Immature natural killer cell (primary cell): ENCODE measurements around the gene RAB18. TPM values are rescaled to one million over a fixed set of nuclear protein-coding genes. Genes with fewer than 3 reads are reported as not detected.
"Not testable (repeated sequence)": the region's sequence is repeated elsewhere in the genome, so short reads cannot be mapped to it uniquely, and the experiment has no call there.

Experiments used
- DNase-seq, 3 donors: peaks; one replicate each; pipeline ENCODE4 v3.0.0; 2022; ENCODE audit warnings: mixed read lengths in 1 of 3
- H3K27ac Mint-ChIP-seq, 6 donors: one replicate each; pipeline ENCODE4 v1.8.0; 2020; ENCODE audit warnings: mixed read lengths in 6 of 6, mild to moderate bottlenecking in 5 of 6, inconsistent platforms in 4 of 6, moderate library complexity in 3 of 6
- H3K27me3 Mint-ChIP-seq, 3 donors: one replicate each; pipeline ENCODE4 v1.8.0; 2020 to 2021; ENCODE audit warnings: low read depth in 3 of 3, mild to moderate bottlenecking in 3 of 3, mixed read lengths in 3 of 3, moderate library complexity in 3 of 3, inconsistent platforms in 1 of 3
- H3K36me3 Mint-ChIP-seq, 3 donors: one replicate each; pipeline ENCODE4 v1.8.0; 2020; ENCODE audit warnings: mixed read lengths in 3 of 3, inconsistent platforms in 2 of 3, mild to moderate bottlenecking in 2 of 3
- H3K4me1 Mint-ChIP-seq, 2 donors: one replicate each; pipeline ENCODE4 v1.8.0; 2020; ENCODE audit warnings: inconsistent platforms in 2 of 2, mild to moderate bottlenecking in 2 of 2, mixed read lengths in 2 of 2, moderate library complexity in 1 of 2
- H3K4me3 Mint-ChIP-seq, 5 donors: one replicate each; pipeline ENCODE4 v1.8.0; 2020; ENCODE audit warnings: mild to moderate bottlenecking in 5 of 5, mixed read lengths in 5 of 5, inconsistent platforms in 3 of 5, moderate library complexity in 3 of 5
- H3K9me3 Mint-ChIP-seq, 6 donors: one replicate each; pipeline ENCODE4 v1.8.0; 2020; ENCODE audit warnings: mild to moderate bottlenecking in 6 of 6, mixed read lengths in 6 of 6, inconsistent platforms in 4 of 6, moderate library complexity in 3 of 6
- polyA plus RNA-seq, 3 donors: library from polyadenylated mRNA; unstranded; fragments of 300-500 nt; fragmentation: Illumina TruSeq; gene quantifications; one replicate each; pipeline ENCODE4 v1.2.3, GENCODE V29; 2021

Gene RAB18
- 100 to 1,000 TPM in 2 of 3 donors, 10 to 100 TPM in 1; 93.4 to 154 (median 109) TPM for polyA plus RNA-seq

DNA sequence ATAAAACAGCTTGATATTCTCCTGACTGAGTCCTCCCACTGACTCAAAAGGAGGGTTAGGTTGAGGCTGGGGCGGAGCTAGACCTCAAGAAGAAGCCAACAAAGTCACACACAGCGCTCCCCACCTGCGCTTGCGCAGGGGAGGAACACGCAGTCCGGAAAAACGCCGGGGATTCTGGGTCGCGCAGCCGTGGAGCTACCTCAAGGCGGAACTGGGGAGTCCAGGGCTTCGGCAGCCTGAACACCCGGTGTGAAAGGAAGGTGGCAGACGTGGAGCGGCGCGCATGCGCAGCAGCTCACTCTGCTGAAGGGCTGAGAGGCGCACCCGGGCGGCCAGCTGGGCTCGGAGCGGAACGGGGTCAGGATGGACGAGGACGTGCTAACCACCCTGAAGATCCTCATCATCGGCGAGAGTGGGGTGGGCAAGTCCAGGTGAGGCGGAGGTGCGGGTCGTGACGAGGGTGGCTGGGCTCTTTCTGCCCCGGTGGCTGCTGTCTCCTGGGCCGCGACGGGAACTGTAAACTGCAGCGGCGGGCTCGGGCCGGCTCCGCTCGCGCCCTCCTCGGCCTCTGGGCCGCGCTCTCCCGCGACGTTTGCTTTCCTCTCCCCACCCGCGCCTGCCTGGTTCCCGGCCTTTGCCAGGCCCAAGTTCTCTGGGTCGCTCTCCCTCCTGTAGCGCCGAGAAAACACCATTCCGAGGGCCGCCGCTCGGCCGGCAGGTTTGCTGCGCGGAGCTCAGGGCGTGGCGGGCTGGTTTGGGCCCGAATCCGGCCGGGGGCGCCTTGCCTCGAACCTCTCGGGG lies at the start of gene RAB18:
TSS of gene RAB18 (plus strand) at position 298 of the 801 bp plus-strand sequence. CDS start at position 364, 66 bp downstream.
- peak; percentile 97 to 98 (median 97) for DNase-seq
- Mint-ChIP-seq H3K4me1 (peaks cover 50 to 61% of the 10 kb centered on the region in 2 donors), H3K36me3 (no peaks in the 10 kb centered on the region), H3K4me3 (peak within 1 kb of the TSS; percentile 98 to 100 (median 99)), H3K9me3 (no peaks in the 10 kb centered on the region), H3K27ac (peak within 1 kb of the TSS; percentile 98 to 100 (median 99)), H3K27me3 (peaks cover 5 to 12% (median 8%) of the 10 kb centered on the region in 3 donors)

DNA sequence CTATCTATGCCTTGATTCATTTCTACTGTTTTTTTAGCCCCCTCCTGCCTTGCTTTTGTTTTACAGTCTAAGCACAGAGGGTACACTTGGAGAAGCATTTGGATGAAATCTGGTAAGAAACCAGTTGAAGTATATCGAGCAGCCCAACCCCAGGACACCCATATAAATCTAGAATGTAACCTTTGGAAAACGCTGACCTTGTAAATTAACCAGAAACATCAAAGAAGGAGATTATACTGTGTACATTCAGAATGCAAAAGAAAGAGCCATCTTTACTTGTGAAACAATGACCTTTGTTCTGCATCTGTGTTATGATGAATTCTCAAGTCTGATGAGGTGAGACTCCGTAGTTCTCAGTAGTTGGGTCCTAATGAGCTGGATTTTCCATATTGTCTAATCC lies 49.3 kb upstream of the RAB18 start:
- H3K9me3 Mint-ChIP-seq = no peaks in the 10 kb centered on the region
- DNase-seq = no peak
- peaks cover 3 to 7% (median 7%) of the 10 kb centered on the region in 3 donors for H3K27me3 Mint-ChIP-seq
- H3K27ac Mint-ChIP-seq = no peak overlapping the region
- no peak overlapping the region for H3K4me3 Mint-ChIP-seq
- H3K36me3 Mint-ChIP-seq = no peaks in the 10 kb centered on the region
- H3K4me1 Mint-ChIP-seq = peaks cover 6 to 11% of the 10 kb centered on the region in 2 donors

DNA sequence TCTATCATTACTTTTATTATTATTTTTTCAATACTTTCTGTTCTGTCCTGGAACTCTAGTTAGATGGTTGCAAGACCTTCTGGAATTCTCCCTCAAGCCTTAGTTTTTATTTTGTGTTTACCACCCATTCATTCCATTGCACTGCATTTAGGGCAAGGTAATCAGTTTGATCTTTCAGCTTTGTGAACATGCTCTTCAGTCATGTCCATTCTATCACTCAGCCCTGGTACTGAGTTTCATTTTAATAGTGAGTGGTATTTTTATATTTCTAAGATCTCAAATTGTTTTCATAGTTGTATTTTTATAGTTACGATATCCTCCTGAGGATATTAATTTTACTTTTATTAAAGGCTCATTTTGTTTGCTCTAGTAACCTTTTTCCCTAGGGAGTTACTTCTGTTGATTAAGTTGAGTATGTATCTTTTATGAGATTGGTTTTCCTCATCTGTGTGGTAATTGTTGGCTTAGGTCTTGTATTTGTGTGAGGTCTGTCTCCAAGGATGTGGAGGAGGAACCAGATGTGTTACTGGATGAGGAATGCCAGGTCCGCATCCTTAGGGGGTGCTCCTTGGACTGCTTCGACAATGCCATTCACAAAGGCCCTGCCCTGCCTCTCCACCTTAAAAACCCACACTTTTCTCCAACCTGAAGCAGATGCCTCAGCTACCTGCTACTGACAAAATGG lies 46.7 kb upstream of the RAB18 start:
- Mint-ChIP-seq H3K4me1 (peaks cover 6 to 11% of the 10 kb centered on the region in 2 donors), H3K27ac (no peak overlapping the region), H3K4me3 (no peak overlapping the region), H3K27me3 (peaks cover 4 to 7% (median 6%) of the 10 kb centered on the region in 3 donors), H3K36me3 (no peaks in the 10 kb centered on the region), H3K9me3 (no peaks in the 10 kb centered on the region)
- no peak for DNase-seq

DNA sequence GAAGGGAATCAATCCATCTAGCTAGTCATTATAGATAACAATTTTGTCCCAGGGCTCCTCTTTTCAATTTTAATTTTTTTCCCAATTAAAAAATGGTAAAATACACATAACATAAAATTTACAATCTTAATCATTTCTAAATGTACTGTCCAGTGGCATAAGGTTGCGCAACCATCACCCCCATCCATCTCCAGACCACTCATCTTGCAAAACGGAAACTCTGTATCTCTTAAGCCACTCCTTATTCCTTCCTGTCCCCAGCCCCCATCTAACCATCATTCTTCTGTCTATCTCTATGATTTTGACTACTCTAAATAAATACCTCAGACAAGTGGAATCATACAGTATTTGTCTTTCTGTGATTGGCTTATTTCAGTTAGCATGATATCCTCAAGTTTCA lies 46.1 kb upstream of the RAB18 start:
- peaks cover 6 to 11% of the 10 kb centered on the region in 2 donors for H3K4me1 Mint-ChIP-seq
- H3K27ac Mint-ChIP-seq = no peak overlapping the region
- no peaks in the 10 kb centered on the region for H3K36me3 Mint-ChIP-seq
- peaks cover 4 to 6% (median 4%) of the 10 kb centered on the region in 3 donors for H3K27me3 Mint-ChIP-seq
- no peak for DNase-seq
- H3K9me3 Mint-ChIP-seq = no peaks in the 10 kb centered on the region
- H3K4me3 Mint-ChIP-seq = no peak overlapping the region

DNA sequence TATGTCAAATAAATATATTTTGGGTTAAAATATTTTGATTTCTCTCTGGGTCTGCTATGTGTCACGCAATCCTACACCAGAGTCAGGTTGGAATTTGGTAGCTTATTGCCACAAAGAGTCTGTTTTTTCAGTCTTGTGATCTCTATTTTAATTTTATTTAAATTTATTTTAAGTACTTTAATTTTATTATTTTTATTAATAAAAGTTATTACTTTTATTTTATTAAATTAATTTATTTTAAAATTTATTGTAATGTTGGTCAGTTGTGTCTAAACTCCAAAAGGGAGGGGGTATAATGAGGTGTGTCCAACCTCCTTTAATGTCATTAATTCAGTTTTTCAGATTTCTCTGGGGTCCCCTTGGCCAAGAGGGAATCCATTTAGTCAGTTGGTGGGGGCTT lies 42.8 kb upstream of the RAB18 start:
- H3K27ac Mint-ChIP-seq = no peak overlapping the region
- no peaks in the 10 kb centered on the region for H3K9me3 Mint-ChIP-seq
- peaks cover 3 to 9% (median 4%) of the 10 kb centered on the region in 3 donors for H3K27me3 Mint-ChIP-seq
- H3K36me3 Mint-ChIP-seq = no peaks in the 10 kb centered on the region
- DNase-seq = no peak
- peaks cover 17 to 35% of the 10 kb centered on the region in 2 donors for H3K4me1 Mint-ChIP-seq
- no peak overlapping the region for H3K4me3 Mint-ChIP-seq

DNA sequence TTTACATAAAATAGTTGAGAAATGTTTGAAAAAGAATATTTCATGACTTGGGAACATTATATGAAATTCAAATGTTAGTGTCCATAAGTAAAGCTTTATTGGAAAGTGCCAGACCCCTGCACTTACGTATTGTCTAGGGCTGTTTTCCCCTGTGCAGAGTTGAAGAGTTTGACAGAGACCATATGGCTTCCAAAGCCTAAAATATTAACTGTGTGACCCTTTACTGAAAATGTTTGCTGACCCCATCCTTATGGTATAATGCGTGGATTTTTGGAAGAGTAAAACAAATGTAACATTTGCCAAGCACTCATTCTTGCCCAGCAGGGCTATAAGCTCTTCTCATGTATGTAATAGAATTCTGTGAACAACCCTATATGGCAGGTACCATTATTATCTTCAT lies 40.1 kb upstream of the RAB18 start:
- Mint-ChIP-seq H3K27me3 (peaks cover 0 to 6% (median 1%) of the 10 kb centered on the region in 3 donors), H3K9me3 (no peaks in the 10 kb centered on the region), H3K36me3 (no peaks in the 10 kb centered on the region), H3K4me1 (peaks cover 11 to 24% of the 10 kb centered on the region in 2 donors), H3K4me3 (no peak overlapping the region), H3K27ac (no peak overlapping the region)
- no peak for DNase-seq

DNA sequence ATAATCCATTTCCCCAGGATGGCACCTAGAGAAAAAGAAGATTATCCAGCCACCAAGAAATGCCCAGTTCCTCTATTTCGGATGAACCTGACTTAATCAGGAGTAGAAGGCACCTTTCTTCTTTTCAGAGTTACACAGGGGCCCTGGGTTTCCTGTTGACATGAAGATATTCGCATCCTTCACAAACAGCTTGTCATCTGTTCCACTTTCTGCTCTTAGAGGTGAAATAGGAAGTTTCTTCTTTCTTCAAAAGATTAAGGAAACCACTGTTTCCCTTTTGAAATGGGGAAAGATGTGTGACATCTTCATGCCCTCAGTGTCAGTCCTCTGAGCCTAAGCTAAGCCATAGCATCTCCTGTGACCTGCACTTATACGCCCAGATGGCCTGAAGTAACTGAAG lies 39.1 kb upstream of the RAB18 start:
- peak overlapping the region in 4 of 6 donors; percentile 25 to 77 (median 38) for H3K27ac Mint-ChIP-seq
- no peaks in the 10 kb centered on the region for H3K9me3 Mint-ChIP-seq
- H3K4me1 Mint-ChIP-seq = peaks cover 11 to 24% of the 10 kb centered on the region in 2 donors
- H3K36me3 Mint-ChIP-seq = no peaks in the 10 kb centered on the region
- H3K27me3 Mint-ChIP-seq = peaks cover 0 to 6% (median 1%) of the 10 kb centered on the region in 3 donors
- peak overlapping the region in 1 of 5 donors; percentile 26 for H3K4me3 Mint-ChIP-seq
- no peak for DNase-seq

DNA sequence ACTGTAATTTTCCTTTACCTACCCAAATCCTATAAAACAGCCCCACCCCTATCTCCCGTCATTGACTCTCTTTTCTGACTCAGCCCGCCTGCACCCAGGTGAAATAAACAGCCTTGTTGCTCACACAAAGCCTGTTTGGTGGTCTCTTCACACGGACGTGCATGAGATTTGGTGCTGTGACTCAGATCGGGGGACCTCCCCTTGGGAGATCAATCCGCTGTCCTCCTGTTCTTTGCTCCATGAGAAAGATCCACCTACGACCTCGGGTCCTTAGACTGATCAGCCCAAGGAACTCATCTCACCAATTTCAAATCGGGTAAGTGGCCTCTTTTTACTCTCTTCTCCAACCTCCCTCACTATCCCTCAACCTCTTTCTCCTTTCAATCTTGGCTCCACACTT lies 38.5 kb upstream of the RAB18 start:
- H3K27me3 Mint-ChIP-seq, DNase-seq: not testable (repeated sequence)
- peaks cover 11 to 24% of the 10 kb centered on the region in 2 donors for H3K4me1 Mint-ChIP-seq

DNA sequence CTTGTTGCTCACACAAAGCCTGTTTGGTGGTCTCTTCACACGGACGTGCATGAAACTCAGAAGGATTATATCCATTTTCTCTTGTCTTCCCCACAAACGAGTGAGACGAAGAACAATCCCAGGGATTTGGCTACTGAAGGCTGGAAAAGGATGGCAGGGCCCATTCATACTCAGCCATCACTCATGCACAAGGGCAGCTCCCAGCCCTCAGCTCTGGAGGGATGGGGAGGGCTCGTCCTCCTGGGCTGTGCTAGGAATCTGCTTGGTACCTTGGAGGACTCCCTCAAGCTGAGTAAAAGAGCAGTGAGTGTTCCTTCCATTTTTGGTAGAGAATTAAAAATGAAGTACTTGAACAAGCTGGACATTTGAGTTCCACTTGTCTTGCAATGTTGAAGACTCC lies 33.2 kb upstream of the RAB18 start:
- H3K4me3 Mint-ChIP-seq = no peak overlapping the region
- no peak overlapping the region for H3K27ac Mint-ChIP-seq
- H3K27me3 Mint-ChIP-seq = peaks cover 0 to 5% (median 3%) of the 10 kb centered on the region in 3 donors
- no peaks in the 10 kb centered on the region for H3K36me3 Mint-ChIP-seq
- no peak for DNase-seq
- no peaks in the 10 kb centered on the region for H3K9me3 Mint-ChIP-seq
- H3K4me1 Mint-ChIP-seq = peaks cover 0 to under 1% of the 10 kb centered on the region in 2 donors

More for the DNA sequence above, 38.5 kb upstream of the RAB18 start:
- not testable (repeated sequence) for H3K9me3 Mint-ChIP-seq, H3K36me3 Mint-ChIP-seq, H3K4me3 Mint-ChIP-seq
- H3K27ac Mint-ChIP-seq = peak overlapping the region in 2 of 6 donors; percentile 18 to 77

DNA sequence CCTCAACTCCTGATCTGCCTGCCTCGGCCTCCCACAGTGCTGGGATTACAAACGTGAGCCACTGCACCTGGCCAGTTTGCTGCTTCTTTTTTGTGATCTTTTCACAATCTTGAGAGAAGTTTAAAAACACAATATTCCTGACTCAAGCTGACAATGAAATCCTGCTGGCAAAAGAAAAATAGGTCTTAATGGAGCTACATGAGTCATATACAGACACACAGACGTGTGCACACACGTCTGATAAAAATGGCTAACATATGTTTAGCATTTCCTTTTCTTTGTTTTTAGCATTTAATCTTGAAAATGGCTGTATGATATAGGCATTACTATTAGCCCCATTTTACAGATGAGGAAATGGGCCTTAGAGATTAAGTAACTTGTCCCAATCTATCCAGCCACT lies 29.4 kb upstream of the RAB18 start:
- H3K36me3 Mint-ChIP-seq = no peaks in the 10 kb centered on the region
- H3K4me3 Mint-ChIP-seq = no peak overlapping the region
- H3K27ac Mint-ChIP-seq = no peak overlapping the region
- DNase-seq = no peak
- no peaks in the 10 kb centered on the region for H3K4me1 Mint-ChIP-seq
- peaks cover 3 to 9% (median 5%) of the 10 kb centered on the region in 3 donors for H3K27me3 Mint-ChIP-seq
- no peaks in the 10 kb centered on the region for H3K9me3 Mint-ChIP-seq

DNA sequence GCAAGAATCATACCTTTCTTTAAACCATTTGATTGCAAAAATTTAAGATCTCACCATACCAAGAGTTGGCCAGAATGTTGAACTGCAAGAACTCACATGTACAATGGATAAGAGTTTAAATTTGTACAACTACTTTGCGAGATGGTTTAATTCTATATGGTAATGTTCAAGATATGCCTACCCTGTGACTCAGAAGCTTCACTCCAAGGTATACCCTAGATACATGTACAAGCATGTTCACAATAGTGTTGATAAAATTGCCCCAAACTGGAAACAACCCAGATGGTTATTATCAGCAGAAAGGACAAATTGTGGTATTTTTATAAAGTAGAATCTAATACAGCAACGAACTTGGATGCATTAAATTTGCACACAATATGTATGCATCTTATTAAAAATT lies 25.1 kb upstream of the RAB18 start:
- Mint-ChIP-seq H3K27me3 (peaks cover 1 to 10% (median 7%) of the 10 kb centered on the region in 3 donors), H3K9me3 (no peaks in the 10 kb centered on the region), H3K4me1 (no peaks in the 10 kb centered on the region), H3K27ac (no peak overlapping the region), H3K36me3 (no peaks in the 10 kb centered on the region), H3K4me3 (no peak overlapping the region)
- no peak for DNase-seq

DNA sequence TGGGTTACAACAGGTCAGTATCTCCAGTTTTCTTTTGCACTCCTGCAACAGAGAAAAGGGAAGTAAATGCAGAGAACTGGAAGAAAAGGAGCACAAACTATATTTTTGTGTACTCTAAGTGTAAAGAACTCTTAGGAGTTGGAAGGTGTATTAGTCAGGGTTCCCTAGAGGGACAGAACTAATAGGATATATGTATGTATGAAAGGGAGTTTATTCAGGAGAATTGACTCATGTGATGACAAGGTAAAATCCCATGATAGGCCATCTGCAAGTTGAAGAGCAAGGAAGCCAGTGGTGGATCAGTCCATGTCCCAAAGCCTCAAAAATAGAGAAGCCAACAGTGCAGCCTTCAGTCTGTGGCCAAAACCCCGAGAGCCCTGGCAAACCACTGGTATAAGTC lies 22.6 kb upstream of the RAB18 start:
- Mint-ChIP-seq H3K4me1 (no peaks in the 10 kb centered on the region), H3K27ac (no peak overlapping the region), H3K9me3 (no peaks in the 10 kb centered on the region), H3K36me3 (no peaks in the 10 kb centered on the region), H3K27me3 (peaks cover 0 to 12% (median 10%) of the 10 kb centered on the region in 3 donors), H3K4me3 (no peak overlapping the region)
- DNase-seq = no peak

DNA sequence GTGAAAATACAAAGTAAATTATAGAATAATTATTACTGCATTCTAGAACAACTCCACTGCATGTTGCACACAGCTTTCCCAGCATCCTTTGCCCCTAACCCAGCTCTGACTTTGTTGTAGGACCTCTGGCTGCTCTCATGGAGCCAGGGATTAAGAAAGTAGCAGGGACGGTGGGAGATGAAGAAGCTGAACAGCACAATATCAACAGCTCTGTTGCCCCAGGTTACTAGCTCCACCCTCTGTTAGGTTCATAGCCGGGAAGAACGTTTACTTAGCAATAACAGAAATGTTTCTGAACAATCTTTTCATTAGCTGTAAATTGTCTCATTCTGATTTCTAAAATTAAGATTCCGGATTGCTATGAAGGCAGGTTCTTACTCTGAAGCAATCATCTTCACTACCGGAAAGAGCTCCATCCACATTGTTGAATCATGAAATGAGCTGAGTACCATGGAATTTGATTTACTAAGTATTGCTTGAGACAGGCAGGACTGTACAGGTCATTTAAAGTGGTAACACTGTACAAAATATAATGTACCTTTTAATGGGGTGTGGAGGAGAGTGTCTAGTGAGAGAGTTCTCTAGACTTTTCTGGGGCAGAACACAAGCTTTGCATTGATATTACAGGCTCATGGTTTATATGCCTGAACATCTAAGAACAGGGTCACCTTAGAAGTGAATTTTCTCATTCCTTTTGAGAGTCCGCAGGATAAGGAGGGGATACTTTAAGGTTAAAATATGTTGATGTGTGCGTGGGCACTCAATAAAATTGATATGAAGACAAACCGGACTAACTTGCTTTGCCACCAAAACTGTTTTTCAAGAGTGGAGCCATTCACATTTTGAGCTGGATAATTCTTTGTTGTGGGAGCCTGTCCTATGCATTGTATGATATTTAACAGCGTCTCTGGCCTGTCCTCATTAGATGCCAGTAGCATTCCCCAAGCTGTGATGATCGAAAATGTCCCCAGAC lies 20.8 kb upstream of the RAB18 start:
- H3K4me1 Mint-ChIP-seq = no peaks in the 10 kb centered on the region
- DNase-seq = no peak
- no peak overlapping the region for H3K27ac Mint-ChIP-seq
- H3K36me3 Mint-ChIP-seq = peaks cover 0 to 5% (median under 1%) of the 10 kb centered on the region in 3 donors
- no peak overlapping the region for H3K4me3 Mint-ChIP-seq
- H3K9me3 Mint-ChIP-seq = peaks cover 0 to 6% (median 0%) of the 10 kb centered on the region in 6 donors
- peaks cover 0 to 13% (median 12%) of the 10 kb centered on the region in 3 donors for H3K27me3 Mint-ChIP-seq
